COLO668 (cell line): Measurements from ENCODE around the gene MISP3.

Source experiments
- DNase-seq: peaks from one replicate; lab custom pipeline; 2025; ENCODE audit not compliant: unreplicated experiment; lab: John Stamatoyannopoulos, UW

Gene MISP3

DNA sequence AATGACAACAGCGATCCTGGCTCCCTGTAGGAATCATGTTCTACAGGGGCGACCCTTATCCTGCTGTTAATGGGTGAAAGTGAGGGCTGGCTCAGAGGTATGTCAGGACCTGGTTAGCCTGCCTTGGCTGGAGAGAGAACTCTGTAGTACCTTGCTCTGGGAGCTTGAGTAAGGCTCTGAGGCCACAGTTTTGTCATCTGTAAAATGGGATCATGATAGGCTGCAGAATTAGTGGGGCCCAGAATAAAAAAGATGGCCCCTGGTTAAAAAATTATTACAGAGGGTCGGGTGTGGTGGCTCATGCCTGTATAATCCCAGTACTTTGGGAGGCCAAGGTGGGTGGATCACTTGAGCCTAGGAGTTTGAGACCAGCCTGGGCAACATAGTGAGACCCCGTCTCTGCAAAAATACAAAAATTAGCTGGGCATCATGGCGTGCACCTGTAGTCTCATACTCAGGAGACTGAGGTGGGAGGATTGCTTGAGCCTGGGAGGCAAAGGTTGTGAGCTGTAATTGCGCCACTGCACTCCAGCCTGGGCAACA is 28.5 kb downstream of the MISP3 start:
- no peak for DNase-seq

DNA sequence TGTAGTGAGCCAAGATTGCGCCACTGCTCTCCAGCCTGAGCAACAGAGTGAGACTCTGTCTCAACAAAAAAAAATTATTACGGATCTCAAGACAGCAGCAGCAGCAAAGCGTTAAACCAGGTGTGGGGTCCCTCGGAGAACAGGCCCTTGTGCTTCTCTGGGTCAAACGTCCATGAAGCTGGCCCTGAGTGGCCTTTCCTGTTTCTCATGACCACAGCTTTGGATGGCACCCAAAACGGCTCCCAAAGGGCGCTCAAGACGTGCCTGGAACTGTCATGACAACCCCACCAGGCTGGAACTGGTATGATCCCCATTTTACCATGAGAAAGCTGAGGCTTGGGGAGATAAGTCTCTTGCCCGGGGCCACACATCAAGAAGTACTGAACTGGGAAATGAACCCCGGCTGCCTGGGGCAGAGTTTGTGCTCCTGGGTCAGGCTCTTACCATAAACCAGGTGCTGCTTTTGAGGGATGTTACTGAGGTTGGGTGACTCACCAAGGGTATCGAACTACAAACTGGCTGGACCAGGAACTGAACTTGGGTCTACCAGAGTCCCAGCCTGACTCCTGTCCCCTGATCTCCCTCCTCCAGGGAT is 29.6 kb downstream of the MISP3 start:
- DNase-seq = no peak

DNA sequence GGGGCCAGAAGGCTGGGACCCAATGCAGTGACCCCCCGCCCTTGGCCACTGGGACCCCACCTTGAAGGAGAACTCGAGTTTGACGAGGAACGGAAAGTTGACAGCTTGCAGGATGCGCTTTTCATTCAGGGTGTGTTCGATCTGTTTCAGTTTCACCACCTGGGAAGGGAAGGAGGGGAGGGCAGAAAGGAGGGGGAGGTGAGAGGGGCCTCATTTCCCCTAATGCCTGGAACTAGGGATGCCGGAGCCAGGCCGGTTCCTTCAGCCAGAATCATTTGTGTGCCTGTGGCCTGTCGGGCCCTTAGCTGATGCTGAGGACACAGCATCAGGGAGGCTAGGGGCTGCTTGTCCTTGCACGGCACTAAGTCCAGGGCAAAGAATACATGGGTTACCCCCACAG is 30.2 kb downstream of the MISP3 start:
- no peak for DNase-seq

DNA sequence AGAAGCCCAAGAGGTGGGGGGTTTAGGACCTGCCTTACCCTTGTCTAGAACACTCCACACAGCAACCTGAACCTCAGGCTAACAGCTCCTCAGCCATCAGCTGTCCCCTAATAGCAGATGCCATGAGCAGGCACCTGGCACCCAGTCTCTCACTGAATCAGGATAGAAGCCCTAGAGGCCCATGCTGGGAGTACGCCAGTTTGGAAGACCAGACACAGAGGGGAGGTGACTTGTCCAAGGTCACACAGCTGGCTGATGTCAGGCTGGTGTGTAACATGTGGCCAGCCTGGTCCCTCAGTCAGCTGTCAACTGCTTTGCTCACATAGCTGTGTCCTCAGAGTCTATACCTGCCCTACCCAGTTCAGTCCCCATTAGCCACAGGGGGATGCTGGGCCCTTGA is 30.7 kb downstream of the MISP3 start:
- DNase-seq = no peak

DNA sequence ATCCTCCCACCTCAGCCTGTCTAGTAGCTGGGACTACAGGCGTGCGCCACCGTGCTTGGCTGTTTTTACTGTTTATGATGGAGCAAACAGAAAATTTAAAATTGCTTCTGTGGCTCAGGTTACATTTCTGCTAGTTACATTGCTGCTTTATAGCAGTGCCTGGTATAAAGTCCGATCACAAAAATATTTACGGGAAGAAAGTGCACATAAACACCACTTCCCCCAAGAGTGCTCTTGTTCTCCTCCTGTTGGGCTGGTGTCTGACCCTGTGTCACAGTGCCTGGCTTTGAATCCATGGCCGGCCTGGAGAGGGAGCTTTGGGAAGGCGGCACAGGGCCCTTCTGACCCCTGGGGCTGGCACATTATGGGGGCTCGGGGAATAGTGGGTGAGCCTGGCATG is 33.1 kb downstream of the MISP3 start:
- no peak for DNase-seq

DNA sequence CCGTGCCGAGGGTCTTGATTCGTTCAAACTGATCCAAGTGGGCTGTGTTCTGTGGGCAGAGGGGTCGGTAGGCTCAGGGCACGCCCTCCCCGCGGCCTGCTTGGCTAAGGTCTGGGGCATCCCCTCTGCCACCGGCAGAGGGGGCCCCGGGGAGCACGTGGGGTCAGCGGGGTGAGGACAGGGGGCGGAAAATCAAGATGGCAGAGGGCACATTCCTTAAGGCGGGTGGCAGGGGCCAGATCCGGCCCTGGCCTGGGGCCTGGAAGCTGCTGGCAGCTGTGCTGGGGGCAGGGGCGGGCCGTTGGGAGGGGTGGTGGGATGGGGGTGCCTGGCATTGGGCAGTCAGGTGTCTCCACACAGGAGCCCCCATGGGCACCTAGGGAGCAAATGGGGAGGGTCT is 34.3 kb downstream of the MISP3 start:
- DNase-seq = no peak

DNA sequence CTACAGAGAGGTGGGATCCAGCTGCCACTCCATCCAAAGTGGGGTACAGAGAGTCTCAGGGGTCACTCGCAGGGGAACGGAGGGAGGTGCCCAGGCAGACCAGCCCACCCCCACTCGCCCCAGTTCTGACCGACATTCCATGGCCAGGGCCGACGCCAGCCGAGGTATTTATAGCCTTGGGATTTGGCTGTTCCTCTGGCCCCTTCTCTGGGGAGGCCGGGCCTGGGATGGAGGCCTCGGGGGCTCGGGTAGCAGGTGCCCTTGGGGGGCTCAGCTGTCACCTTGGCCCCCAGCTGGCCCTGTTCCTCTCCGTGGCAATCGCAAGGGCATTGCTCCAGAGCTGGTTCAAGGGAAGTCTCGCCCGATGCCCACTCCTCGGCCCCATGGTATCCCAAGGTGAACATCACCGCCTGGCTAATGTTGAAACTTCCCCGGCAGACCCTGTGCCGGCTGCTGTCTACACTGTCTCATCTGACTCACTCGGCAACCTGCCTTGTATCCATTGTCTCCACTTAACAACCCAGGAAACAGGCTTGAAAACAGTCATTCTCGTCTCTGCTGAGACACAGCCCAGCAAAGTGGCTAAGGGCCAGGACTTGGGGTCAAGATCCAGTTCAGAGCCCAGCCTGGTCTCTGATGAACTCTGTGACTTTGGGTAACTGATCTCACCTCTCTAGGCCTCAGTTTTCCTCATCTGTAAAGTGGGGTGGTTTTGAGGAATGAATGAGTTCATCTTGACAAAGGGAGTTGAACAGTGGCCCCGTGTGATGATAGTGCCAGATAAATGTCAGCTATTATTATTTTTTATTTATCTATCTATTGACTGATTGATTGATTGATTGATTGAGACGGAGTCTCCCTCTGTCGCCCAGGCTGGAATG is 35.2 kb downstream of the MISP3 start:
- DNase-seq = no peak

DNA sequence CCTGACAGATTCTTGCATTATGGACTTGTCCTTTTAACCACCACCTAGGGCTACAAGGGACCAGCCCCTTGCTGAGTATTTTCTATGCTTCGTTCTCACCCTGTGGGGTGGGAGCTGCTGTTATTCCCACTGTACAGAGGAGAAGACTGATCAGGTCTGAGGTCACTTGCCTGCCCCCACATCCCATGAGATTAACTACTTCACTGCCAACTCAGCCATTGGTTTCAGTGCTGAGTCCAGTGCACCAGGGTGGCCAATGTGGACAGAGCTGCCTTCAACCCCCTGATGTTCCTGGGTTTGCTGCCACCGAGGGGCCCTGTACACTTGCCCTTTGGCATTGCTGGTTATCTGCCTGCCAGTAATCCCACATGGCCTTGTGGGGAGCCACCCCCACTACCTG is 38.1 kb downstream of the MISP3 start:
- no peak for DNase-seq

DNA sequence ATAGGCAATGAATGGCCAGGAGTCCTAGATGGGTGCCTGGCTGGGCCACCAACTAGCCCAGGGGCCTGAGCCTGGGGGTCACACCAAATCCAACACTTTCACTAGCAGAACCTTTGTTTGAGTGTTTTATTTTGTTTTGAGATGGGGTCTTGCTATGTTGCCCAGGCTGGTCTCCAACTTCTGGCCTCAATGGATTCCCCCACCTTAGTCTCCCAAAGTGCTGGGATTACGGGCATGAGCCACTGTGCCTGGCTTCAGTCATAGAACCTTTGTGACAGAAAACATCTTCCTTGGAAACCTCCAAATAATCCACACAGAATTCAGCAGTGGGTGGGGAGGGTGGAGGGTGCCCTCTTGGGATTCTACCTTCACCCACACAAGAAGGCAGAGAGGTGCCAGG is 38.9 kb downstream of the MISP3 start:
- DNase-seq = no peak

DNA sequence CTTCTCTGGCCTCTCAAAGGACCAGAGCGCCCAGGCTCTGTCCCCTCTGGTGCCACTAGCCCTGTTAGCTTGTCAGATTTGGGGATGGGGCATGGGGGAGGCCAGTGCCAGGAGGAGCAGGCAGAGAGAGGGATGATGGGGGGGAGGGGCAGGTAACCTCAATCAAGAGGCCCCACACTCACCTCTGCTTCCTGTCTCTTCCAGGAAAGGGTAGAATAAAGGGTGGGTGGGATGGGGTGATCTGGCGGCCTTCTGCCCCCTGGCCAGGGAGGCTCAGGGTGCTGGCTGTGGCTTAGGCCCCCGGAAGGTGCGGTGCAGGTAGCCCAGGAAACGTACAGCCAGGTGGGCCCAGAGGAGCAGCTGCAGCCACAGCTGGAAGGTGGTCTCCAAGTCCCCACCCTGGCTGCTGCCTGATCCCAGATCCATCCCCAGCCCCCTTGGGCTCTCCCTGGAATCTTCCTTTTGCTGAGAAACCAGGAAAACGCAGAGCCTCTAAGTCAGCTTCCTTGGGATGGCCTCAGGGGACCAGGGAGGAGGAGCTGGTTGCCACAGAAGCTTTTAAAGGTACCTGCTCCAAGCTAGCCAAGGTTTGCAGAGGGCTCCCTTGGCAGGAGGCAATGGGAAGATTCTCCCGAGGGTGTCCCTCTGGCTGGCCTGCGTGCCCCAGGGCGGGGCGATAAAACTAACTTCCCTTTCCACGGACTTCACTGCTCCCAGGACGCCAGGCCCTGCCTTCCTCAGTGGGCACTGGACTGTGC is 39.6 kb downstream of the MISP3 start:
- no peak for DNase-seq

DNA sequence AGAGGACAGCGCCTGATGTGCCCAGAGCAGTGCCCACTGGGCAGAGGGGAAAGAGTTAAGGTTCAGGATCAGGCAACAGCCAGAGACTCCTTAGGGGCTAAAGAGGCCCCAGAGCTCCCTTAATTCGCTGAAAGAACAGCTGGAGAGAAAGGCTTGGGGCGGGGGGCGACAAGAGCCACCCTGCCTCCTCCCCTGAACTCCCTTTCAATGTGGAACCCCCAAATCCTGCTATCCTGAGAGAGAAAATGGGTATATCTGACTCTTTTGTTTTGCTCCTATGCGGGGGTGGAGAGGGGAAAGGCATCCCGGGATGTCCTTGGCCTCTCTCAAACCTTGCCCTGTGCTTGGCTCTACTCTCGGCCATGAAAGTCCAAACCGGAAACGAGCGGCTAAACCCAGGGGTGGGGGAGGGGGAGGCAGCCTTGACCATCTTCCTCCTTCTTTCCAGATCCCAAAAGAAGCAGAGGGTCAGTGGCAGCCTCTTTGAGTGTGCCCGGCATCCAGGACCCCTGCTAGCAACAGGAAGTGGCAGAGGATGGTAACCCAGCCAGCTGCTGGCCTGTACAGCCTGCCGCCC is 40.3 kb downstream of the MISP3 start:
- no peak for DNase-seq

DNA sequence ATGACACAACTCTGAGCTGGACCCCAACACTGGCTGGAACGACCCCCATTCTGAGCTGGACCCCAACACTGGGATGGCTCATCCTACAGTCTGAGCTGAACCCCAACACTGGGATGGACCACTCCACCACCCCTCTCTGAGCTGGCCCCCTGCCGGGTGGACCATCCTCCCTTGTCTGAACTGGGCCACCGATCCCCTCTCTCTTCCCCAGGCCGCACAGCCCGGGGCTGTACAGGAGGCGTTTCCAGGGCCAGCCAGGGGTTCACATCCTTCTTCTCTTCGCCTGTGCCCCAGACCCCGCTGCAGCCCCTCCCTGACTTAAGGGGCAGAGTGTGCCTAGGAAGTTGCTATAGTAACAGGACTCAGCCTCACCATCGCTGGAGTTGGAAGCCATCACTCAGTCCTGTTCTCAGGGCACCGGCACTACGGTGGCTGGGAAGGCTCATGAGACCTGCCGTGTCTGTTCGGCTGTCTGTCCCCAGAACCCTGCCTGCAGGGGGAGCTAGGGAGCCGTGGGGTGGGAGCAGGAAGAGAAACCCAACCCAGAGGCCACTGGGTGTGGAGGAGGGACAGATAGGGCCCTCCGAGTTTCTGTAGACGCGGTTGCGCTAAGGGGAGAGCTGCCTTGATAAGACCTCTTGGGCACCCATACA is 41.3 kb downstream of the MISP3 start:
- DNase-seq = peak; percentile 28

DNA sequence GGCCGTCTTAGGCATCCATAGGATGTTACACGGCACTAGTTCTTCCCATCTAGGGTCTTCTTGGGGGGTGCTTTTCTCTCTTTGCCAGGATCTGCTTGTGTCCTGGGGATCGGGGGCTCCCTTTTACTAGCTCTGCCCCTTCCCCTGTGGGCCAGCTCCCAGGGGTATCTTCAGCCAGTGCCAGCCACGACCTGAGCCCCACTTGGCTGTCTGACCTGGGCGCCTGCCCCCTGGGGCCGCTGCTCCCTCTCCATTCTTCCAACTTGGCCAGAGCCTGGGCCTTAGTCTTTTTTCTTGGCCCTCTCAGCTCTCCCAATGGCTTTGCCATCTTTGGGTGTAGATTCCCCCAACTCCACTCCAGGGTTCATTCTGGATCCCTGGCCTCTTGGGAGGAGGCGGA is 41.9 kb downstream of the MISP3 start:
- no peak for DNase-seq

DNA sequence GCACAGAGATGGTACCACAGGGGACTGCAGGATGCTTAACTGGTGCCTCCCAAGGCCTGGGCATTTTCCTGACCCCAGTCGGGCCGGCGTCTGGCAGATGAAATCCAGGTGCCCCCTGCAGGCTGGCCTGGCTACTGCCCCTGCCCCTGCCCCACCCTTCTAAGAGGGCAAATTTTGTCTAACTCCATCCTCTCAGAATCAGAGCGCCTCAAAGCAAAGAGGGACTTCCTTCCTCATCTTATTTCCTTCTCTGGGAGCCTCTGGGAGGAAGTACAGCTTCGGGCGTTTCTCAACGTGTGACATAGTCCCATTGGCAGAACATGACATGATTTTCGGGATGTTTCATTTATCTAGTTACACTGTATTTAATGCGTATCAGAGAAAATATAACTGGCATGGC is 42.3 kb downstream of the MISP3 start:
- DNase-seq = peak; percentile 36

DNA sequence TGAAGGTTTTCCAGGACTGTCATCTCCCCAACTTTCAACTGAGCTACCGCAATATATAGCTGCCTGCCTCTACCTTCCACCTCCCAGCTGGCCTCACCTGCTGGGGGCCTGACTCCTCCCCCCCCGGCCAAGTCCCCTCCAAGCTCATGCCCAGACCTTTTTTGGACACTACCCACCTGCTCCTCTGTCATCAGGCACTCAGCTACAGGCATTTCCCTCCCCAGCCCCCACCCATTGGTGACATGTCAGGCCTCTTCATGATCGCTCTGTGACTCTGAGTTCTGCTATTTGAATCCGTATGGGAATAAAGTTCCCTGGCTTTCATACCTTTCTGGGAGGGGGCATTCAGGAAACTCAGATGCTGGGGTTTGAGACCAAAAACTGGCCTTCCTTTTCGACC is 43.2 kb downstream of the MISP3 start:
- DNase-seq = no peak

DNA sequence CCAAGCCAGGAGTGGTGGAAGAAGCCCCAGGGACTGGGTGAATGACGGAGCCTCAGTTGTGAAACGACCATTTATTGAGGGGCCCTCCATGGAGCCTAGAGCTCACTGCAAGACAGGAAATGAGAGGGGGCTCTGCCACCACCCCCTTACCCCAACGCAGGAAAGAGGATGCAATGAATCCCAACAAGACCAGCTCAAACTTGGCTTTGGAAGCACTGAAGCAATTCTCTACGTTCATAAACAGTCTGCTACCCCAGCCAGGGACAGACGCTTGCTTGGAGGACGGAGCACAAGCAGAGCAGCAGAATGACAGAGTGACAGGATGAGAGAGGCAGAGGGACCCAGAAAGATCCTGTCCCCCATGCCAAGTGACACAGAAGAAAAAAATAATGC is 43.9 kb downstream of the MISP3 start:
- DNase-seq = no peak

DNA sequence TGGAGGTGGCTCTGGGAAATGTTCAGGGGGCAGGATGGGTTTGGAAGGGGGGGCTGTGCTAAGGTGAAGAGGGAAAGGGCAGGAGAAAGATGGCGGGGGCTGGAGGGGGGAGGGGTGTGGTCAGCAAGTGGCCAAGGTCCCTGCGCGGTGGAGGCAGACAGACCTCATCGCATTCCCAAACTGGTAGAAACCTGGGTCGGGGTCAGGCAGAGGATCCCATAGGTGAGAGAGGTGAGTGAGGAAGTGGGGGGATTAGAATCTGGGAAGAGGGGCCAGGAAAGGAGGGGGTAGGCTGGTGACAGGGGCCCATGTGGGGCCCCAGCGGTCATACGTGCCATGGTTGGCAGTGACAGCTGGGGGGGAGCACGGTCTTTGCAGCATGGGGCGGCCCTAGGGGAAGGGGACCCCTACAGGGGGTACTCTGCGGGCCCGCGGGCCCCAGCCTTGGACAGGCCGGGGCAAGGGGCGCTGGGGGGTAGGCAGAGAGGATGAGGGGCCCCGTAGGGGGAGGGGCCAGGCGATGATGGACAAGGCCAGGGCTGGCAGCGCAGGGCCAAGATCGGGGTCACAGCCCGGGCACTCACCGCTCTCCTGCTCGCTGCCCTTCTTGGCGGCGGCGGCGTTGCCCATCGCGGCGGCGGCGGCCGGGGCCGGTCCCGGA is 44.5 kb downstream of the MISP3 start:
- peak; percentile 59 for DNase-seq

DNA sequence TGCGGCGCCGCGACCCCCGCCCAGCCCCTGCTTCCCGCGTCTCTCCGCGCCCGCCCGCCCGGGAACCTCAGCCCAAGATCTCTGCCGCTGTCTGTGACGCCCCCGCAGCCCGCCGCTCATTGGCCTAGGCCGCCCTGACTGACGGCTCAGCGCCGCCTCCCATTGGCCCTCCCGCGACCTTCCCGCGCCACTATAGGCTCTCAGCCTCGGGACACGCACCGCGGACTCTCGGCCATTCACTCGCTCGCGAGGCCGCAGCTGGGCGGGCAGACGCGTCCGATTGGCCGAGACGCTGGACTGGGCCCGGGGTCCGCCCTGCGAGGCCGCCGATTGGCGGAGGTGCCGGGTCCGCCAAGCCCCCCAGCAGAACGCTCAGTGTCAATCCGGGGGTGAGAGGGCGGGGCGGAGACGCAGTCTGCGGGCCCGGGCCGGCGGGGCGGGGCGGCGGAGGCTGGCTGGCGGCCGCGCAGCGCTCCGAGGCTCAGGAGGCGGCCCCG is 45.1 kb downstream of the MISP3 start, which contains the start of gene PRKACA:
Gene PRKACA, minus strand, starts transcription at position 95 of the 497 bp plus-strand sequence. CDS start 215 bp downstream, outside the sequence.
- DNase-seq = peak; percentile 99

DNA sequence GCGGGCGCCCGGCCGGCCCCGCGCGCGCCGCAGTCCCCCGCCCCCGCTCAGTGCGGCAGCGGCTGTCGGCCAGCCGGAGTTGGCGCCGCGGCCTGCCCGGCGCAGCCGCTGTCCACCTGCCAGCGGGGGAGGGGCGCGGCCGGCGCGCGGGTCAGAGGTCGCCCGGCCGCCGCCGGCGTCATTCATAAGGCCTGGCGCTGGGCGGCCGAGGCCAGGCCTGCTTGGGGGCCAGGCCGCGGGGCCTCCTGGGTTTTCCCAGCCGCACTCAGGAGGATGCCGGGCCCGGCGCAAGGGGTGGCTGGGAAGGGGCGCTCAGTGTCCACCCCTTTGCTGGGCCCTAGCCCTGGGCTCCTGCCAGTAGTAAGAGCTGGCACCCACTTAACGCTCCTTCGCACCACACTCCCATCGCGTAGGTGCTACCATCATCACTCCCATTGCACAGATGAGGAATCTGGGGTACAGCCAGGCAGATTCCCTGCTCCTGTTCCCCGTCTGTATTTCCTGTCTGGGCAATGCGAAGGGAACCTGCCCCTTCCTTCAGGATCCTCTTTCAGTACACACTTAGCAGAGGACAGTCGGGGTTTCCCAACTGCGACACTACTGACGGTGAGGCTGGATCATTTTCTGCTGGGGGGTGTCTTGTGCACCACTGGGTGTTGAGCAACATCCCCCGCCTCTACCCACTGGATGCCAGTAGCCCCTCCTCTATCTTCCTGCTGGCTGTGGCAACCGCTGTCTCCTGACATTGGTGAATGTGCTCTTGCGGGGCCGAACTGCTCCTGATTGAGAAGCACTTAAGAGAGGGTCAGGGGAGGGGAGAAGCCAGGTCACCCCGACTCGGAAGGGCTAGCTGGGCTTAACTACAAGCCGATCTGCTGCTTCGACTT is 45.8 kb downstream of the MISP3 start:
- DNase-seq = peak; percentile 55
